Measurements from ENCODE around the gene RBCK1.

RBCK1 gene

DNA sequence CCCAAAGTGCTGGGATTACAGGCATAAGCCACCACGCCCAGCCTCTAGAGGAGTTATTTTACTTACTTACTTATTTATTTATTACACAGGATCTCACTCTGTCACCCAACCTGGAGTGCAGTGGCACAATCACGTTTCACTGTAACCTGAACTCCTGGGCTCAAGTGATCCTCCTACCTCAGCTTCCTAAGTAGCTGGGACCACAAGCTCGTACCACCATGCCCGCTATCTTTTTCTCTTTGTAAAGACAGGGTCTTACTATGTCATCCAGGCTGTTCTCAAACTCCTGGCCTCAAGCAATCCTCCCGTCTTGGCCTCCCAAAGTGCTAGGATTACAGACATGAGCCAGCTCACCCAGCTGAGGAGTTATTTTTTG lies 29.1 kb upstream of the RBCK1 start:
- peaks cover 12% of the 10 kb centered on the region; the same call in 1 of the 2 replicates for H3F3A ChIP-seq (ENCODE audit: insufficient read depth, low read length)
- no peak overlapping the region for H2AFZ ChIP-seq (ENCODE audit: low read length)
- no peak overlapping the region for H3K9ac ChIP-seq (ENCODE audit: low read length)
- DNase-seq: no peak
- H3K79me2 ChIP-seq (ENCODE audit: low read length): peaks cover 26% of the 10 kb centered on the region
- H3K4me1 ChIP-seq (ENCODE audit: low read length): peaks cover 13% of the 10 kb centered on the region
- no peaks in the 10 kb centered on the region for H3K27me3 ChIP-seq (replicated peaks; ENCODE audit: insufficient read depth, low read length)
- H3K27ac ChIP-seq (ENCODE audit: low read length): no peak overlapping the region
- no peak for TF ChIP-seq EZH2phosphoT487 (IDR thresholded peaks at IDR 0.05; ENCODE audit: low read length)
- TF ChIP-seq EZH2 (optimal IDR thresholded peaks at IDR 0.05; ENCODE audit: low read depth, low read length): no peak
- TF ChIP-seq, protein P1, sequence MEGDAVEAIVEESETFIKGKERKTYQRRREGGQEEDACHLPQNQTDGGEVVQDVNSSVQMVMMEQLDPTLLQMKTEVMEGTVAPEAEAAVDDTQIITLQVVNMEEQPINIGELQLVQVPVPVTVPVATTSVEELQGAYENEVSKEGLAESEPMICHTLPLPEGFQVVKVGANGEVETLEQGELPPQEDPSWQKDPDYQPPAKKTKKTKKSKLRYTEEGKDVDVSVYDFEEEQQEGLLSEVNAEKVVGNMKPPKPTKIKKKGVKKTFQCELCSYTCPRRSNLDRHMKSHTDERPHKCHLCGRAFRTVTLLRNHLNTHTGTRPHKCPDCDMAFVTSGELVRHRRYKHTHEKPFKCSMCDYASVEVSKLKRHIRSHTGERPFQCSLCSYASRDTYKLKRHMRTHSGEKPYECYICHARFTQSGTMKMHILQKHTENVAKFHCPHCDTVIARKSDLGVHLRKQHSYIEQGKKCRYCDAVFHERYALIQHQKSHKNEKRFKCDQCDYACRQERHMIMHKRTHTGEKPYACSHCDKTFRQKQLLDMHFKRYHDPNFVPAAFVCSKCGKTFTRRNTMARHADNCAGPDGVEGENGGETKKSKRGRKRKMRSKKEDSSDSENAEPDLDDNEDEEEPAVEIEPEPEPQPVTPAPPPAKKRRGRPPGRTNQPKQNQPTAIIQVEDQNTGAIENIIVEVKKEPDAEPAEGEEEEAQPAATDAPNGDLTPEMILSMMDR (IDR thresholded peaks at IDR 0.05; ENCODE audit: low read length): no peak
- no peaks in the 10 kb centered on the region for H3K9me2 ChIP-seq (replicated peaks; ENCODE audit: insufficient read depth, low read length)
- no peak overlapping the region for H3K4me3 ChIP-seq (ENCODE audit: low read length)
- no peaks in the 10 kb centered on the region for H3K9me3 ChIP-seq (replicated peaks; ENCODE audit: insufficient read depth, low read length)
- H4K20me1 ChIP-seq (ENCODE audit: insufficient read depth, low read length): peaks cover 11% of the 10 kb centered on the region; the same call in 1 of the 2 replicates
- no peaks in the 10 kb centered on the region for H3K36me3 ChIP-seq (replicated peaks; ENCODE audit: insufficient read depth, low read length)
- H3K4me2 ChIP-seq (ENCODE audit: low read depth, low read length): no peak overlapping the region

DNA sequence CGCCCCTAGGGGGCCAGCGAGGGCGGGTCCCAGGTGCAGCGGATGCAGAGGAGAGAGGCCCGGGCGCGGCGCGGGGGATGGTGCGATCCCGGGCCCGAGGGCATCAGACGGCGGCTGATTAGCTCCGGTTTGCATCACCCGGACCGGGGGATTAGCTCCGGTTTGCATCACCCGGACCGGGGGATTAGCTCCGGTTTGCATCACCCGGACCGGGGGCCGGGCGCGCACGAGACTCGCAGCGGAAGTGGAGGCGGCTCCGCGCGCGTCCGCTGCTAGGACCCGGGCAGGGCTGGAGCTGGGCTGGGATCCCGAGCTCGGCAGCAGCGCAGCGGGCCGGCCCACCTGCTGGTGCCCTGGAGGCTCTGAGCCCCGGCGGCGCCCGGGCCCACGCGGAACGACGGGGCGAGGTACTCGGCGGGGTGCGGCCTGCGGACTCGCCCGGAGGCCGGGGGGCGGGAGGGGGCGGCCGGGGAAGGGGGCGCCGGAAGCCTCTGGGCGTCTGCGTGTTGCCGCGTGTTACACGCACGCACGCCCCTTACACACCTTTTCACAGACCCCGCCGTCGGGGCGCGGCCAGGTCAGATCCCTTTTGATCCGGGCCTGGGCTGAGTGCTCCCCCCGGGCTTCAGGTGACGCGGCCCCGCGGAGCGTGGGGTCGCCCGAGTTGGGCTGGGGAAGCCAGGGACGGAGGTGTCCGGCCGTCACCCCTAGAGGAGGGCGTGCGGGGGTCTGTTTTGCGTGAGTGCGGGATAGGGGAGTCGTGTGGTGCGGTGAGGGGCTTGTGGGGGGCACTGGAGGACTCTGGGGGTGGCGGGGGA lies 27.1 kb upstream of the RBCK1 start:
- Histone ChIP-seq H3K27ac (ENCODE audit: low read length) (peak overlapping the region; percentile 66), H3F3A (ENCODE audit: insufficient read depth, low read length) (peaks cover 12% of the 10 kb centered on the region; the same call in 1 of the 2 replicates), H3K9me3 (replicated peaks; ENCODE audit: insufficient read depth, low read length) (no peaks in the 10 kb centered on the region), H2AFZ (ENCODE audit: low read length) (peak overlapping the region; percentile 89), H3K4me3 (ENCODE audit: low read length) (peak overlapping the region; percentile 91), H3K9me2 (replicated peaks; ENCODE audit: insufficient read depth, low read length) (no peaks in the 10 kb centered on the region), H3K9ac (ENCODE audit: low read length) (peak overlapping the region; percentile 85), H3K27me3 (replicated peaks; ENCODE audit: insufficient read depth, low read length) (no peaks in the 10 kb centered on the region), H4K20me1 (ENCODE audit: insufficient read depth, low read length) (peaks cover 11% of the 10 kb centered on the region; the same call in 1 of the 2 replicates), H3K4me2 (ENCODE audit: low read depth, low read length) (peak overlapping the region; percentile 66; the same call in 1 of the 2 replicates), H3K4me1 (ENCODE audit: low read length) (peaks cover 13% of the 10 kb centered on the region), H3K79me2 (ENCODE audit: low read length) (peaks cover 43% of the 10 kb centered on the region), H3K36me3 (replicated peaks; ENCODE audit: insufficient read depth, low read length) (no peaks in the 10 kb centered on the region)
- peak; percentile 69 for DNase-seq
- TF ChIP-seq EZH2phosphoT487 (IDR thresholded peaks at IDR 0.05; ENCODE audit: low read length): no peak
- TF ChIP-seq EZH2 (optimal IDR thresholded peaks at IDR 0.05; ENCODE audit: low read depth, low read length): no peak
- TF ChIP-seq, protein P1 (IDR thresholded peaks at IDR 0.05; ENCODE audit: low read length): no peak

DNA sequence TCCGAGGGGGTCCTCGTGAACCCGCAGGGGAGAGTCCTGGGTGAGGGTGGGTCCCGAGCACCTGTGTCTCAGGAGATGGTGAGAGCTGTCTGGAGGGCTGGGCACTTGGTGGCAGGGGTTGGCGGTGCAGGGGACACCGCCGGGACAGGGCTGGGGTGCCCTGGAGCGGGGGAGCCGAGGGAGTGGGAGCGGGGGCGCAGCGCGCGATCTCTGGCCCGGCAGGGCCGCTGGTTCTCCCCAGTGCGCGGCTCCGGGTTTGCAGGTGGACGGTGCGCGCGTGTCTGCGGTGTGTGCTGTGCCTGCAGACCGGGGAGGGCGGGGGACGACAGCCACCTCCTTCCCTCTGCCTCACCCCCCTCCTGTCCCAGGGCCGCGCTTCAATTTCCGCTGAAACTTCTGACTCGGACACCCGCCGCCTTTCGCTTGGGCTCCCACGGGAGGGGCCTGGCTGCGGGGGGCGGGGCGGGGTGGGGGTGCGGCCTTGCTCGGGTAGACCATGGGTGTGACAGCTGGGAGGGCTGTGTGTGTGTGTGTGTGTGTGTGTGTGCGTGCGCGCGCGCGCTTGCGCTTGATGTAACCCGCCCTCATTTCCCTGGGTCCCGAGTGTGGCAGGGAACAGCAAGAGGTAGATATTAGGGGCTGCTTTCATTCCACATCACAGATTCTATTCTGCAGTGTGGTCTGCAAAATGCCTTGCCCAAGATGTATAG lies 26.4 kb upstream of the RBCK1 start:
- Histone ChIP-seq H3K9me3 (replicated peaks; ENCODE audit: insufficient read depth, low read length) (no peaks in the 10 kb centered on the region), H3K4me1 (ENCODE audit: low read length) (peaks cover 13% of the 10 kb centered on the region), H3K36me3 (replicated peaks; ENCODE audit: insufficient read depth, low read length) (no peaks in the 10 kb centered on the region), H4K20me1 (ENCODE audit: insufficient read depth, low read length) (peaks cover 11% of the 10 kb centered on the region; the same call in 1 of the 2 replicates), H3K4me2 (ENCODE audit: low read depth, low read length) (peak overlapping the region; percentile 84), H3K27me3 (replicated peaks; ENCODE audit: insufficient read depth, low read length) (no peaks in the 10 kb centered on the region), H3K79me2 (ENCODE audit: low read length) (peaks cover 46% of the 10 kb centered on the region), H3K9me2 (replicated peaks; ENCODE audit: insufficient read depth, low read length) (no peaks in the 10 kb centered on the region), H3K9ac (ENCODE audit: low read length) (peak overlapping the region; percentile 85), H3F3A (ENCODE audit: insufficient read depth, low read length) (peaks cover 12% of the 10 kb centered on the region; the same call in 1 of the 2 replicates), H2AFZ (ENCODE audit: low read length) (peak overlapping the region; percentile 89), H3K27ac (ENCODE audit: low read length) (peak overlapping the region; percentile 66; the same call in 1 of the 2 replicates), H3K4me3 (ENCODE audit: low read length) (peak overlapping the region; percentile 91)
- DNase-seq: peak; percentile 93
- TF ChIP-seq, protein P1 (IDR thresholded peaks at IDR 0.05; ENCODE audit: low read length): no peak
